OCI-LY3 (cell line): ENCODE results near the gene IP6K2.

Experiments
- CTCF ChIP-seq: fragments of 200-600, 300-600 bp; sonication (generic); IDR thresholded peaks from 2 replicates; pipeline ENCODE4 v1.5.1; 2014; ENCODE audit warnings: antibody characterized with exemption, low read length, low read depth
- EZH2phosphoT487 ChIP-seq: fragments of 200-600 bp; shearing (Covaris generic); IDR thresholded peaks from 2 replicates; pipeline ENCODE4 v1.6.1; 2018; ENCODE audit warnings: antibody characterized with exemption, mixed run types, low read depth

- TF ChIP-seq CTCF (no peak), EZH2phosphoT487 (no peak)
These were observed 1.7 kb downstream of the IP6K2 start for GRCh38 chr3:48715174-48715800.
